KMS-11 (cell line): Measurements from ENCODE around the gene TCF12.
"Not testable (repeated sequence)": the region's sequence is repeated elsewhere in the genome, so short reads cannot be mapped to it uniquely, and the experiment has no call there.

Experiments
- H2AFZ ChIP-seq: fragments of 200-600 bp; sonication (generic); 2 replicates; pipeline ENCODE4 v1.6.1; 2016; ENCODE audit warnings: antibody characterized with exemption, mixed run types, low read depth
- H3K27ac ChIP-seq: fragments of 200-600 bp; sonication (generic); 2 replicates; pipeline ENCODE4 v1.6.1; 2016; ENCODE audit warnings: mild to moderate bottlenecking, mixed run types
- H3K27me3 ChIP-seq: fragments of 200-600 bp; sonication (generic); 2 replicates; pipeline ENCODE4 v1.6.1; 2017; ENCODE audit warnings: mild to moderate bottlenecking, low read depth, mixed run types, moderate library complexity; ENCODE audit not compliant: insufficient read depth
- H3K36me3 ChIP-seq: fragments of 200-600 bp; sonication (generic); 2 replicates; pipeline ENCODE4 v1.6.1; 2017; ENCODE audit warnings: mild to moderate bottlenecking, mixed run types; ENCODE audit not compliant: insufficient read depth
- H3K4me1 ChIP-seq: fragments of 200-600 bp; sonication (generic); 2 replicates; pipeline ENCODE4 v1.6.1; 2016; ENCODE audit warnings: mild to moderate bottlenecking, low read depth, mixed run types; ENCODE audit not compliant: poor library complexity, severe bottlenecking
- H3K4me2 ChIP-seq: fragments of 200-600 bp; sonication (generic); 2 replicates; pipeline ENCODE4 v1.7.0; 2016; ENCODE audit warnings: mild to moderate bottlenecking, mixed run types
- H3K4me3 ChIP-seq: fragments of 200-600 bp; sonication (generic); IDR thresholded peaks from 2 replicates; pipeline ENCODE4 v1.6.1; 2017; ENCODE audit warnings: low read depth, low read length, mixed read lengths; ENCODE audit not compliant: insufficient read depth
- H3K79me2 ChIP-seq: fragments of 200-600 bp; sonication (generic); 2 replicates; pipeline ENCODE4 v1.6.1; 2016; ENCODE audit warnings: low read depth, mixed run types; ENCODE audit not compliant: insufficient read depth
- H3K9ac ChIP-seq: fragments of 200-600 bp; sonication (generic); 2 replicates; pipeline ENCODE4 v1.6.1; 2016; ENCODE audit warnings: mild to moderate bottlenecking, mixed run types
- H4K20me1 ChIP-seq: fragments of 200-600 bp; sonication (generic); 2 replicates; pipeline ENCODE4 v1.6.1; 2016; ENCODE audit warnings: mild to moderate bottlenecking, mixed run types; ENCODE audit not compliant: insufficient read depth
- TF ChIP-seq, protein P1 (sequence below): fragments of 200-600 bp; sonication (generic); conservative IDR thresholded peaks from 2 replicates; pipeline ENCODE4 v1.6.1; 2017; ENCODE audit warnings: low read depth, mild to moderate bottlenecking, antibody characterized with exemption, low read length, moderate library complexity, mixed read lengths

Gene TCF12

DNA sequence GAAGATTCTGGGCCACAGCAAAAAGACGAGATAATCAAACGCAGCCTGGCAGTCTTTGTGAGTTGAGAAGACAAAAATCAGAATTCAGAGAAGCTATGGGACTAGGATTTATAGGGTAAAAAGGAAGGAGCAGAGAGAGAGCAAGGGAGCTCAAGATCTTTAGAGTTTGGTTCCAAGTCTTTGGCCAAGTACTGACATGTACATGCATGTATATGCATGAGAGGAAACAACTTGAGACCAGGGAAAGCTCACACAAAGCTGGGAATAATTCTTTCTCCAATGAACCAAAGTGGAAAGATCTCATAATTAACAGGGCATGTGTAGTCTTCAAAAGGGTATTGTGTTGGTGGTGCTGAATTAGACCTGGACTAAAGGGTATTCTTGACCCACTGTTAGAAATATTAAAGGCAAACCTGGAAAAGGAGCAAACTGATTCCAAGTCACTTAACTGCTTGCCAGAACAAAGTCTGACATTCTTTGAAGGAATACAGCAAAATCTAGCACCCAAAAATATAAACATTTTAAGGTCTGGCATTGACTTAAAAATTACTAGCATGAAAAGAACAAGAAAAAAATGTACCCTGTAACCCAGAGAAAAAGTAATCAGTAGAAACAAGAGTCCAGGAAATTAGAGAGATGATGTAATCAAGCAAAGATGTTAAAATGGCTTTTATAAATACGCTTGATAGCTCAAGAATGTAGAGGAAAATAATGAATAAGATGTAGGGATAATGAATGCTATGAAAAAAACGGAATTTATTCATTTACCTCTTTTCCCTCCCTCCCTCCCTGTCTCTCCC, 231.8 kb downstream of the TCF12 start:
- TF ChIP-seq, protein P1, sequence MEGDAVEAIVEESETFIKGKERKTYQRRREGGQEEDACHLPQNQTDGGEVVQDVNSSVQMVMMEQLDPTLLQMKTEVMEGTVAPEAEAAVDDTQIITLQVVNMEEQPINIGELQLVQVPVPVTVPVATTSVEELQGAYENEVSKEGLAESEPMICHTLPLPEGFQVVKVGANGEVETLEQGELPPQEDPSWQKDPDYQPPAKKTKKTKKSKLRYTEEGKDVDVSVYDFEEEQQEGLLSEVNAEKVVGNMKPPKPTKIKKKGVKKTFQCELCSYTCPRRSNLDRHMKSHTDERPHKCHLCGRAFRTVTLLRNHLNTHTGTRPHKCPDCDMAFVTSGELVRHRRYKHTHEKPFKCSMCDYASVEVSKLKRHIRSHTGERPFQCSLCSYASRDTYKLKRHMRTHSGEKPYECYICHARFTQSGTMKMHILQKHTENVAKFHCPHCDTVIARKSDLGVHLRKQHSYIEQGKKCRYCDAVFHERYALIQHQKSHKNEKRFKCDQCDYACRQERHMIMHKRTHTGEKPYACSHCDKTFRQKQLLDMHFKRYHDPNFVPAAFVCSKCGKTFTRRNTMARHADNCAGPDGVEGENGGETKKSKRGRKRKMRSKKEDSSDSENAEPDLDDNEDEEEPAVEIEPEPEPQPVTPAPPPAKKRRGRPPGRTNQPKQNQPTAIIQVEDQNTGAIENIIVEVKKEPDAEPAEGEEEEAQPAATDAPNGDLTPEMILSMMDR, result no peak
- H3K79me2 ChIP-seq, result no peaks in the 10 kb centered on the region
- H3K27me3 ChIP-seq, result no peaks in the 10 kb centered on the region
- no peaks in the 10 kb centered on the region for H3K36me3 ChIP-seq
- no peak overlapping the region for H3K9ac ChIP-seq
- H3K4me1 ChIP-seq, result no peaks in the 10 kb centered on the region
- no peak overlapping the region for H2AFZ ChIP-seq
- no peak overlapping the region for H3K4me3 ChIP-seq
- H3K4me2 ChIP-seq, result no peak overlapping the region
- H4K20me1 ChIP-seq, result no peaks in the 10 kb centered on the region
- H3K27ac ChIP-seq, result no peak overlapping the region

DNA sequence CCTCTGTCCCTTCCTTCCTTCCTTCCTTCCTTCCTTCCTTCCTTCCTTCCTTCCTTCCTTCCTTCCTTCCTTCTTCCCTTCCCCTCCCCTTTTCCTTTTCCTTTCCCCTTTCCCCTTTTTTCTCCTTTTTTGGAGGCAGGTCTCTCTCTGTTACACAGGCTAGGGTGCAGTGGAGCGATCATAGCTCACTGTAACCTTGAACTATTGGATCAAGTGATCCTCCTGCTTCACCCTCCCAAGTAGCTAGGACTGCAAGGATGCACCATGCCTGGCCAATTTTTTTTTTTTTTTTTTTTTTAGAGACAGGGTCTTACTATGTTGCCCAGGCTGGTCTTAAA, 232.4 kb downstream of the TCF12 start:
- H3K4me3 ChIP-seq, H3K27me3 ChIP-seq, H3K27ac ChIP-seq, H2AFZ ChIP-seq, H3K9ac ChIP-seq, H4K20me1 ChIP-seq, H3K4me1 ChIP-seq, H3K36me3 ChIP-seq, H3K4me2 ChIP-seq, H3K79me2 ChIP-seq: not testable (repeated sequence)

DNA sequence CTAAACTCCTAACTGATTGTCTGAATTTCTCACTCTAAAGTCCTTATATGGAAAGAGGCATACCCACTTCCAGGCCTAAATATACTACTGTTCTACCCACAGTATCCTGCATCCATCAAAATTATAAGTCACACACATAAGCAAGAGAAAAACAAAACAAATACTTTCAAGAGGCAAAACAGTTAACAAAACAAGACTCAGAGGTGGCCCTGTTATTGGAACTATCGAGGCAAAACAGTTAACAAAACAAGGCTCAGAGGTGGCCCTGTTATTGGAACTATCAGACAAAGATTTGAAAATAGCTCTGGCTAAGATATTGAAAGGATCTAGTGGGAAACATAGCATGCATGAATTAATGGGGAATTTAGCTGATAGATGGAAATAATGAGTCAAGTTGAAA, 233.7 kb downstream of the TCF12 start:
- Histone ChIP-seq H3K4me2 (no peak overlapping the region), H3K27ac (no peak overlapping the region)

DNA sequence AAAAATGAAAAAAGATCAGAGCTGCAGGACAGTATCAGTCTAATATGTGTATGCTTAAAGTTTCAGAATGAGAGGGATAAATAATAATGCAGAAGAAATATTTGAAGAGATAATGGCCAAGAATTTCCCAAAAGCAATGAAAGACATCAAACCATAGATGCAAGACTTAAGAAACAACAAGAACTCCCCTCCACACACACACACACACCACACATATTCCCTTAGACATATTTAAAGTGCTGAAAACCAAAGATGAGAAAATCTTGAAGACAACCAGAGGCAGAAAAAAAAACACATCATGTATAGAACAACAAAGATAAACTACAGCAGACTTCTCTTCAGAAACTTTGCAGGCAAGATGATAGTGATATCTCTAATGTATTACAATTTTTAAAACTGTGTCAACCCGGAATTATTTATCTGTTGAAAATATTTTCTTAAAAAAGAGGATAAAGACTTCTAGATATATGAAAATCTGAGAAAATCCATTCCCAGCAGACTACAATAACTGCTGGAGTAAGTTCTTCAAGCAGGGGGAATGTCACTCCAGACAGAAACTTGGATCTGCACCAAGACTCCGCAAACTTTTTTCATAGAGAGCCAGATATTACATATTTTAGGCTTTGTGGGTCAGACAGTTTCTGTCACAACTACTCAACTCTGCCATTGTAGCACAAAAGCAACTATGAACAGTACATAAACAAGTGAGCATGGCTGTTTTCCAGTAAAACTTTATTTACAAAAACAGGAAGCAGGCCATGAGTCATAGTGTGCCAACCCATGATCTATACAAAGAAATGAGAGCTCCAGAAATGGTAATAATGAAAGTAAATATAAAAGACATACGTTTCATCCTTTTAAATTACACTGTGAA, 234.5 kb downstream of the TCF12 start:
- no peak overlapping the region for H3K4me3 ChIP-seq
- TF ChIP-seq, protein P1, result no peak

More for the DNA sequence above, 233.7 kb downstream of the TCF12 start:
- H3K36me3 ChIP-seq, result no peaks in the 10 kb centered on the region
- H4K20me1 ChIP-seq, result no peaks in the 10 kb centered on the region
- no peak overlapping the region for H3K4me3 ChIP-seq
- TF ChIP-seq, protein P1, result no peak
- H3K4me1 ChIP-seq, result no peaks in the 10 kb centered on the region
- H2AFZ ChIP-seq, result no peak overlapping the region
- H3K79me2 ChIP-seq, result no peaks in the 10 kb centered on the region
- H3K27me3 ChIP-seq, result no peaks in the 10 kb centered on the region
- H3K9ac ChIP-seq, result no peak overlapping the region

More for the DNA sequence above, 234.5 kb downstream of the TCF12 start:
- Histone ChIP-seq H3K27ac (no peak overlapping the region), H4K20me1 (no peaks in the 10 kb centered on the region), H2AFZ (no peak overlapping the region), H3K36me3 (no peaks in the 10 kb centered on the region), H3K79me2 (no peaks in the 10 kb centered on the region), H3K4me1 (no peaks in the 10 kb centered on the region), H3K4me2 (no peak overlapping the region), H3K27me3 (no peaks in the 10 kb centered on the region), H3K9ac (no peak overlapping the region)
